DMS53 (cell line): Measurements from ENCODE around the gene ATXN1.
"Not testable (repeated sequence)": the region's sequence is repeated elsewhere in the genome, so short reads cannot be mapped to it uniquely, and the experiment has no call there.

Experiments
- DNase-seq: peaks from one replicate; lab custom pipeline; 2025; lab: John Stamatoyannopoulos, UW

The ATXN1 gene

DNA sequence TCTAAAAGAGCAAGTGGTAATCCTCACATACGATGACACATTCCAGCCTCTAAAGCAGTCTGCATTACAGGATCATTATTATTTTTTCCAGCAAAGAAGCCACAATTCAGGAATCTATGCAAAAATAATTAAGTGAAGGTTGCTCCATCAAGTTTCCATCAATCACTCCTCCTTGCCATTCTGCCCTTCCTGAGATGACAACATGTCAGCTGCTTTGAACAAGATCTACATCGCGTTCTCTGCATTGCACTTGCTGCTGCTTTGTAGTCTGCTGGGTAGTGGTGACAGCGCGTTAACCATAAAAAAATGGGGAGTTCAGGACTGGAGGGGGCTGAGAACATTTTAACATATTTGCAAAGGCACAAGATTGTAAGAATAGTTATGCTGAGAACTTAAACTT, 375.2 kb downstream of the ATXN1 start:
- no peak for DNase-seq

DNA sequence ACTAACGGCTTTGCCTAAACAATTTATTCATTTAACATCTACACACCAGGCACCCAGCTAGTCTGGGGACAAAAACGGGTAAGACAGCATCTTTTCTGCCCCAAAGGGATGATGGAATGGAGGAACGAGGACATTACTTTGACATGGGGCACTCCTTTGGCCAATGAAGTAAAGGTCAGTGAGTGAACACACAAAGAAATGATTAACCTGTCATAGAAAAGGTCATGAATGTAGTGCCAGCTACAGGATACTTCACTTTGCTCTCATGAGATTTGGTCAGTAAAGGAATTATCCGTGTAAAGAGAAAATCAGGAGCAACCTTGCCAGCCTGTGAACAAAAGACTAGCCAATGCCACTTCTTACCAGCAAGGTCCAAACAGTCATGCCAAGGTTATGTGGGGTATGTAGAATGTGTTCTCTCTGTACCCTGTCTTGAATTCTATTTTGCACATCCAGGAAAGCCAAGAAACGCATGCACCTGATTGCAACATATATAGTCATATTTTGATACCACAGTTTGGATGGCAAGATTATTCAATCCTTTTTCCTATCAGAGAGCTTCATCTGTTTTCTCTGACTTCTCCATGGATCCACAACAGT, 377.6 kb downstream of the ATXN1 start:
- DNase-seq: no peak

DNA sequence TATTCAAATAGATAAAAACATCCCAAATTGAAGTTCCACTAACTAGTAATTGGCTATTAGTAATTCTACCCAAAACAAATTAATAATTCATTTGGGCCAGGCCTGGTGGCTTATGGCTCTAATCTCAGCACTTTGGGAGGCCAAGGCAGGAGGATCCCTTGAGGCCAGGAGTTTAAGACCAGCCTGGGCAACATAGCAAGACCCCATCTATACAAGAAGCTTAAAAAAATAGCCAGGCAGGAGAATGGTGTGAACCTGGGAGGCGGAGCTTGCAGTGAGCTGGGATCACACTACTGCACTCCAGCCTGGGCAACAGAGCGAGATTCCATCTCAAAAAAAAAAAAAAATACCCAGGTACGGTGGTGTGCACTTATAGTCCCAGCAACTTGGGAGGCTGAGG, 379.3 kb downstream of the ATXN1 start:
- not testable (repeated sequence) for DNase-seq

DNA sequence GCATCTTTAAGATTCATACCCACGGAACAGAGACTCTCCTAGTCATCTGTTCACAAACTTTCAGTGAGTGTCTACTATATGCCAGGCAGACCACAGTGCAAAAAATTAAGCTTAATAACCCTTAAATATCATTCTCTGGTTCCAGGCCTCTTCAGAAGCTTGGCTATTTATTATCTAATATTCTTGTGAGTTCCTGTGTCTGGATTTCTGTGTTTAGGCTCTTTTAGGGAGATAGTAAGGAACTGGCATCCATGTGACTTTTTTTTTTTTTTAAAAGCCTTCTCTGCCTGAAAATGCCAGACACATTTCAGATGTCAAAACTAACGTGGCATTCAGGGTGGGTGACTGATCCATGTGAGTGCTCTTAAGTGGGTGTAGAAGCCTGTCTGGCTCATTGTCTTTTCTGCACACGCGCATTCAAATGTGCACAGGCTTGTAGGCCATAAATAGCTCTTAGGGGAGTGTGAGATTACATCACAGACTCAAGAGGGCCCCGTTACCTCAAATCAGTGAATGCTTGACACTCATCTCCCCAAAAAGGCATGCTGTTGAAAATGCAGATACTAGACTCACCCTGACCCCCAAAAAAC, 380.9 kb downstream of the ATXN1 start:
- no peak for DNase-seq

DNA sequence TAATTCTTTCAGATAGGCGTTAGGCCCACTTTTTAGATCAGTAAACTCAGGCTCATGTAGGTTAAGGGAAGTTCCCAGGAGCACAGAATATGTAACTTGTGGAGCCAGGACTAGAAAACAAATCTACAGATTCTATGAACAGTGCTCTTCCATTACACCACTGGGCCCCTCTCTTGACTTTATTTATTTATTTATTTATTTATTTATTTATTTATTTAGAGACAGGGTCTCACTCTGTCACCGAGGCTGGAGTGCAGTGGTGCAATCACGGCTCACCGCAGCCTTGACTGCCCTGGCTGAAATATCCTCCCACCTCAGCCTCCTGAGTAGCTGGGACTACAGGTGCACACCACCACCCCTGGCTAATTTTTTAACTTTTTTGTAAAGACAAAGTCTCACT, 382.9 kb downstream of the ATXN1 start:
- not testable (repeated sequence) for DNase-seq

DNA sequence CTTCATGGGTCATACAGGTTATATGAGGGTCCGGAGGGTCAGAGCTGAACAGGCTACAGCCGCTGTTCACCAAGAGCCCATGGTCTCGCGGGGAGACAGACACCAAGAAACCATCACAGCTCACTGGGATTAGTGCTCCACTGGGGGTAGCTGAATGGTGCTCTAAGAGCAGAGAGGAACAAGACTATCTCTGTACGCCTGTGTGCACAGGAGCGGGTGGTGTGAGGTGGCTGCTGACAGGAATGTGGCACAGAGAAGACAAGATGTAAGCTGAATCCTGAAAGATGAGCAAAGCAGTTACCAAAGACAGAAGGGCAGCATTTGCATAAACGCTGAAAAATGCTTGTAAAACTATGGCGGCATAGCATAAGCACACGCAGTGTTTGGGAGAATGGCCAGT, 383.8 kb downstream of the ATXN1 start:
- no peak for DNase-seq

DNA sequence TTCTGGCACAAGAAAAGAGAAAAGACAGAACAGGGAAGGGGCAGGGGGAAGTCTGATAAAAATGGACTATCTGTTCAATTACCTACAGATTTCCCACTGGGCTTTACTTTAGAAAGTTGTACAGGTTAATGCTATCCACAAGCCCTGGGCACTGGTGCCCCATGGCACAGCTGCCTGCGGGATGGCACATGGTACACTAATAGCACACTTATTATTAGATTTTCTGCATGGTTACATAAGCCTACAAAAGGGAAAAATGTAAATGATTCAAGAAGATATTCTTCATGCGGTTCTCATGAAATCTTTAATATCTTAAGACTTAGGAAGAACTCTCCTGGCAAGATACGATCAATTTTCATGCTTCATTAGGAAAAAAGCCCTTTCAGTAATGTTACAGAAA, 385.4 kb downstream of the ATXN1 start:
- no peak for DNase-seq

DNA sequence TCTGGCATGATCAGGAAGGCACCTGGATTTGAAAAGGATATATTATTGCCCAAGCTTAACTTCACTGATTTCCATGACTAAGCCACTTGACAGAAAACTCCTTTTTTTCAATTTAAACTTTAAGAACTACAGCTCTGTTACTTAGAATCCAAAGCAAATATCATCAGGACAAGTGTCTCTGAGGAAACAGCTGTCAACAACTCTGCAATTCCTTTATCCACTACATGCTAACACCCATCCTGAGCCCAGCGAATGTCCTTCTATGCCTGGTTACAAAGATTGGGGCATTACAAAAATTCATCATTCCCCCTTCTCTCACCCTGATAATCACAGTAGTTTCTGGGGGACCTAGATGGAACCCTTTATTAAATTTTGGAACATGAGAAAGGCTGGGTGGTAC, 386.1 kb downstream of the ATXN1 start:
- DNase-seq: no peak

DNA sequence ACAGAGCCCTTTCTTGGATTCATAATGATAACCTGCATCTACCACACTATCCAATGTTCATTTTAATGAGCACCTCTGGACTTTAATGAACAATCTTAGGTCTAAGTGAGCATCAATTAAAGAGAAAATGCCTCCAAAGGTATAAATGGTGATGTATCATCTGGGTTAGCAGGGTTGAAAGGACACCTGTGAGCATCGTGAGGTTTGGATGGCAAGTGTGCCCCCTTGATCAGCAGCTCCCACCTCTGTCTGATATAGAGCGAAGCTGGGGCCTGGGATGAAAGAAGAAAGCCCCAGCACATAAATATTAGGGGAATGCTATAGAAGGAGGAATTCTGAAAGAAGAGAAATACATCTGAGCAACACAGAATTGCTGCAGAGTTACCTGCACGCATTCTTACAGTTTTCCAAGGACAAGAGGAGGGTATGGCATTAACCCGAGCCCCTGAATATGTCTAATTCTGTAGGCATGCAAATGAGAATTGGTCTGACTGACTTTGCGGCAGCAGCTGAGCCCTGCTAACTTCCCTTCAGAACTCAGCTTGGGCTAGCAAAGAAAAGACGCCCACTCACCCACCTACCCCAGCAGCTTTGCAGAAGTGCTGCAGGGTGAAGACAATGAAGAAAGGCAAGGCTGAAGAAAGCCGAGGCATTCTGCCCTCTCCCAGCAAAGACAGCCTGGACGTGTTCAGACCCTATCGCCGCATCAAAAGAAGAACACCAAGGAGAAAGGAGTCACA, 386.6 kb downstream of the ATXN1 start:
- DNase-seq: no peak

DNA sequence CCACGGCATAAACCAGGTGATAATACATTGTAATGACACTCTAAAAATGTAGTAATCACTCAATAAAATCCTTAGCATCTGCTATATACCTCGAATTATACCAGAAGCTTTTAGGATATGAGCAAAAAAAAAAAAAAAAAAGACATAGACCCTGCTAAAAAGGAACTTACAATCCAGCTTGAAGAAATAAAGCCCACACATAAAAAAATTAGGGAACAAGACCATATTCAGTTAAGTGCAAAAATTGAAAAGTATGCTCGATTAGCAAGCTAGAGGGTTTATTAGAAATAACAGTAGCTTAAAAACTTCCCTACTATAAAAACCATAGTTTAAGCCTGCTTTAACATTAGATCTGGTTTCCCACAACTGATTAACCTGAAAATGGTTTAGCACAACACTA, 387.2 kb downstream of the ATXN1 start:
- no peak for DNase-seq

DNA sequence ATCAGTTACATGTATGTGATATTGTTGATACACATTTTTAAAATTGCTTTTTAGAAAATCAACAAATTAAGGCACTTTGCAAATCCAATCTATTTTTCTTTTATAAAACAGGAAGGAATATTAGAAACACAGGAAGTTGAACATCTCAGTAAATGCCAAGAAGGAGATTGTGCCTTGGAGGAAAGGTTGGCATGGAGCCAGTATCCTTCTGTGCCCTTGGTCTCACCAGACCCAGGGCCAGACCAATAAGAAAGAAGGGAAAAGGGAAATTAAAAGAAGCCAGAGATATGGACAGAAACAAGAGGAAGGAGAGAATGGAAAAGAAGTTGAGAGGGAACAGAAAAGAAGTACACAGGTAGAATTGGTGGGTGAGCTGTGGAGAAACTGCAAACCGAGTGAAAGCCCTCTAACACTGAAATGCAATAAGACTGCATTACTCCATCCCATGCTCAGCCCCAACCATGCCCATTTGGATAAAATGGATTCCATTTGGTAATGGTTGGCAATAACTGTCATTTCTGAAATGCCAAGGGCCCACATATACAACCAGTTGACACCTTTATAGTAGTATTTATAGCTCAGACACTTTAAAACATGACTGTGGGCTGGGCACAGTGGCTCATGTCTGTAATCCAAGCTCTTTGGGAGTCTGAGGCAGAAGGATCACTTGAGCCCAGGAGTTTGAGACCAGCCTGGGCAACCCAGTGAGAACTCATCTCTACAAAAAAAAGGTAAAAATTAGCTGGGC, 389.1 kb downstream of the ATXN1 start:
- no peak for DNase-seq

DNA sequence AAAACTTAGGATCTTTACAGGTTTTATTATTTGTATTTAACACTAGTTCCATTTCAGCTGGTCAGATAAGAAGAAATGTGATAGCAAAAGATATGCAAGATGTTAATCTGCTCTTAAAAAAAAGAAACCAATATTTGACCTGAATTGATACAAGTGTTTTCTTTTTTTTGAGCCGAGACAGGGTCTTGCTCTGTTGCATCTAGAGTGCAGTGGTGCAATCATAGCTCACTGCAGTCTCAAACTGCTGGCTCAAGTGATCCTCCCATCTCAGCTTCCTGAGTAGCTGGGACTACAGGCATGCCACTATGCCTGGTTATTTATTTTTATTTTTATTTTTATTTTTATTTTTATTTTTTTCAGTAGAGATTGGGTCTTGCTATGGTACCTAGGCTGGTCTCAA, 389.9 kb downstream of the ATXN1 start:
- no peak for DNase-seq

DNA sequence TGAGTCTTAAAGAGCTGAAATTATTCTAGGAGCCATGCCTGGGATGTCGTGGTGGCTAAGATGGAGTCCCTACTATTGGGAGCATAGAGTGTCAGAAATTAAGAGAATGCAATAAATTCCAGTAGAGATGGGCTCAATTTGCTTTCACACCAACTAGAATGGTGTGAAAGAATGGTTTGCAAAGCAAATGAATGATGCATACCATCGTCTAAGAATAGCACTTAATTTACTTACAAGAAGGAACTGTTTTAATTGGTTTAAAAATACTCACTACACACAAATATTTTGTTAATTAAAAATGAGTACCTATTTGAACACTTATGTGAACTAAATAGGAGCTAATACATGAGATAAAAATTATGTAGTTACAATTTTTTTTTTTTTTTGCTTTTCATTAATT, 390.3 kb downstream of the ATXN1 start:
- DNase-seq: no peak

DNA sequence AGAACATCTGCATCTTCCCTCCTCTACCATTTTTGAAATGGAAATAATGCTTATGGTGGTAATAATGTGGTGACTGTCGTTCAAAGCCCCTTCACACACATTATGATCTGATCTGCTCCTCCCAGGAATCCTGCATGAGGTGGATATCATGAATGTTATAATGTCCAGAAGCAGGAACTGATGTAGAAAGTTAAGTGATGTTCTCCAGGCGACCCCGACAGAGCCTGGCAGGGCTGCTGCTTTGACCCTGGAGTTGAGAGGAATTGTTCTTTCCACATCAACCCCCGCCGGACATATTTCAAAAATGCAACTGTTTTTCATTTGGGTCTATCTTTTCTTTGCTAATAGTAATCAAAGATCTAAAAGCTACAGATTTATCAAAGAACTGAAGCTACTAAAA, 391.3 kb downstream of the ATXN1 start:
- DNase-seq: no peak

DNA sequence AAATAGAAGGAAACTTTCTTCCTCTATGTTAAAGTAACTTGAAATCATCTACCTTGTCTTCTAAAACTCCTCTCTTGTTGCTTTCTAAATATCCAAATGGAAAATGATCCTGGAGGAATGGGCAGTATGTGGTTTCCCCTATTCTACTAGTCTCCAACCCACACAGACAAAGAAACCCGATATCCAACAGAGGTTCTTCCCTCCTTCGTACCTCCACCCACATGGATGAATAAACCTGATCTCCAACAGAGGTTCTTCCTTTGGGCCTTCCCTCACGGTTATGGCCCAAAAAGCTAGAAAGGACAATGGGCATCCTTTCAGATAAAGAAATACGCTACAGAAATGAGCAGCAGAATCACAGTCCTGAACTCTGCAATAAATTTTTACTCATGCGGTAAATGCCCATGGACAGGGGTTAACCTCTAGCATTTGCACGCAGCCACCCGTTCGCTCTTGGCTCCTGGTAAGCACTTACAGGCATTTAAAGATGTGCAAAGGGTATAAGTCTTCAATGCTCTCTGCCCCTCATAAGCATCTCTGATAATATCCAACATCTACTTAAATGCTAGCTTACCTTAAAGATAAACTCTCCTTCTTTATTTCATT, 392.0 kb downstream of the ATXN1 start:
- no peak for DNase-seq

DNA sequence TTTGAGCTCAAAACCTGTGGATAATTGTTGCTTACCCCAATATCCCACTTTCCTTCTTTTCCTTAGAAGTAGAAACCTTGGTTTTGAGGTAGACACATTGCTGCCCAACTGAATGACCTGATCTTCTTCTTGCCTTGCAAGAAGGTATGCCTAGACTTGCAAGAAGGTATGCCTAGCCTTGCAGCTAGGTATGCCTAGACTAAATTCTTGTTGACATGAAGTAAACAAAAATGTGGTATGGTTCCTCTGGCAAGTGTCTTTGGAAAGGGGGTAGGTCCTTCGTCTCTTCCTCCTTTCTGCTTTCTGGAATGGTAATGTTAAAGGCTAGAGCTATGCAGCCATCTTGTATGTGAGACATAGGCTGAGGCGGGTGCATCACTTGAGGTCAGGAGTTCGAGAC, 393.7 kb downstream of the ATXN1 start:
- no peak for DNase-seq

DNA sequence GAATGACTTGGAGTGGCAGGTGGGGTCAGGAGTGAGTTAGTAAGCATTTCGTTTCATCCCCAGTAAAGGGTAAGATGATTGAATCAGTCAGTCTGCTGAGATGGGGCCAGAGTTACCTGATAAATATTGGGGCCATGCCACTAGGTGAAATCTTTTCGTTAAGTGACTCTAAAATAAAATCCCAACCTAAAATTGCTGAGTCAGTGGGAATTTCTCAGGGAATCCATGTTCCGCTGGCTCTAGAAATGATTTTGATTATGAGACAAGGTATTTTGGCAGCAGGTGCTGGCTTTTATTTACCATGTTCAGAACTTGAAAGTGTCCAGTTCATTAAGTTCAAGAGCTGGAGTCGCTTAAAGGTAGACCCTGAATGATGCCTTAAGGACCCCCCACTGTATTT, 397.5 kb downstream of the ATXN1 start:
- no peak for DNase-seq

DNA sequence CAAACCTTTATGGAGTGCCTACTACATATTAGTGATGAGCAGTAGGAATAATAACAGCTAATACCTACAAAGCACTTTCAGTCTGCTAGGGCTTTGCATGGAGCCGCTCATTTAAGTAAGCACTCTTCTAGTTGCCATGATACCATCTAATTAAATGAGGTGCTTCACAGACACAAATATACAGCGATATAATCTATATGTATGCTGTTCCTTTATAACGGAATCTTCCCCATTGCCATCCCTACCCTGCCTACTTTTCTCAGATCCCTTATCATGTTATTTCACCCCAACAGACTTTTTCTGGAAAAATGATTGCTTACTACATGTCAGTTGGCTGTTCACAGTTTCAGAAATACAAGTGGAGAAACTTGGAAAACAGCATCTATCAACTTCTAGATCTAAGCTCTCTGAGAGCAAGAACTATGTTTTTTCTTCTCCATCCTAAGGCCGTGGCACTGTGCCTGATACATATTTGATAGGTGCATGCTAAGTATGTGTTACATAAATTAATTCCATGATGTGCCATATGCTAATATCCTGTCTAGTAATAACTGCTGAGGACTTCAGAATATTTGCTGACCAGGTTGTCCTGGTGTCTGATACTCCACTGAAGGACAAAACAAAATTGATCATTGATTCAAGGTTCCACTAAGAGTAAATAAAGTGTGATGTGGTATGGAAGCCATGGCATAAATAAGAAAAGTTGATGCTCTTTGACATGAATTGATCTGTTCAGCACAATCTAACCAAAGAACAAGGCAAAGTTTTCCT, 398.3 kb downstream of the ATXN1 start:
- no peak for DNase-seq

DNA sequence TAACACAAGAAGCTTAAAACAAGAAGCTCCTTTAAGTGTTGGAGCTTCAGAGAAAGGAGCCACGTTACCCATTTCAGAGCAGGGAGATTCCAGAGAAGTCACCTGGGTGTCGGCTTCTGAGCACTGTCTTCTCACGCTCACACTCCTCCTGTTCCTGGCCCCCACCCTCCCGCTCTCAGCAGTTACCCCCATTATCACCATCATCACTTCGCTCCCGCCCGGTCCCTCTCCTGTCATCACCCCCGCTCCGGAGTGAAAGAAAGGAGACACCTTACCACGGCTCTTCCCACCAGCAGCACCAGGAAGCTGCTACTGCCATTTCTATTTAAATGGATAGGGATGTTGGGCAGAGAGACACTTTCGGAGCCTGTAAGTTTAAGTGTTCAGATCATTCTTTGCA, 399.0 kb downstream of the ATXN1 start:
- no peak for DNase-seq

DNA sequence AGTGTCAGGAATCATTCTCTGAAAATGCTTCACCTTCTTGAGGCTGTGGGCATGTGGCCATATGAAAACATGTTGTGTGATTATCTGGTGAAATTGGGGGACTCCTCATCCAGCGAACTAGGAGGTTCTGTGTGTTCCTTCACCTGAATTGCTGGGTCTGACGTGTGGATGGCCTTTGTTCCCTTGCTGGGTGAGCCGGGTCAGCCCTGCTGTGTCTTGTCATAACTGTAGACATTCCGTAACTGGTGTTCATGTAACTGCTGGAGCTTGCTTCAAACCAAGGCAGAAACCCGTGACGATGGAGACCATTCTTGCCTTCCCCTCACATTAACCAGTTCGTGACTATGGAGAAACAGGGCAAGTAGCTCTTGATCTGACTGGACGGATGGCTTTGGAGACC, 399.4 kb downstream of the ATXN1 start:
- DNase-seq: no peak

DNA sequence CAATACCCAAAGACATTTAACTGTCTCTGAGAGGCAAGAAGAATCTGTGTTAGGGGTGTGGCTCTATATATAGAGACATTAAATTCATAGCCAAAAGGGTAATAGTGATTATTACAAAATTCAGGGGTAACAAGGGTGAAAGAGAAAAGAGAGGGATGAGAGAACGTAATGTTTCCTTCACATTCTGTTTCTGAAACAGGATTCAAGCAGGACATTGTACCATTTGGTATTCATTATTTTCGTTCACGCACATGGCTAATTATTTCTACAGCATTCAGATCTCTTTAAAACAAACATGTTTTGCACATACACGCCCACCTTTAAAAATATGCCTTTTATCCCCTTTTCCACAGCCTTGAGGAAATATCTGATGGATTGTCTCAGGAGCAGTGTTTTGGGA, 400.1 kb downstream of the ATXN1 start:
- DNase-seq: no peak

DNA sequence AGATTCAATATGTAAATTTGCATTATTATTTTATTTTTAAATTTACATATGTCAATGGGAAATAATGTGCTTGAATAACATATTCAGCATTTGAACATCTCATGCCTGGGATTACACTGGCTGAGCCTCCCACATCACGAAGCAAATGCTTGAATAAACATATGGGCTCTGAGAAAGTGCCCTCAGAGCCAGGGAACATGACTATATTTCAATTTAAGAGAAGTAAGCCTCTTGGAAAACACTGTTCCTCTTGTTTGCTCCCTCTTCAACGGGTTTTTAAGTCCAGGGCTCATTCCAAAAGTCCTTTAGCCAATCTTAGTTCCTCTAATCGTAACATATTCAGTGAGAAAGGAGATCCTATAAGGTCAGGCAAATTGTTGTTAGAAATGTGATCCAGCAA, 400.9 kb downstream of the ATXN1 start:
- no peak for DNase-seq
